Mucosa of stomach (tissue), 1 donor: ENCODE results near the gene SPOCK3.
"Not testable (repeated sequence)": the region's sequence is repeated elsewhere in the genome, so short reads cannot be mapped to it uniquely, and the experiment has no call there.

ENCODE experiments used
- H3K27me3 ChIP-seq: one replicate; pipeline ENCODE4 v1.7.0; 2013; ENCODE audit warnings: mild to moderate bottlenecking, low read length; ENCODE audit not compliant: control insufficient read depth, insufficient read depth
- H3K36me3 ChIP-seq: one replicate; pipeline ENCODE4 v1.7.0; 2013; ENCODE audit warnings: low read length; ENCODE audit not compliant: control insufficient read depth, insufficient read depth
- H3K4me1 ChIP-seq: one replicate; pipeline ENCODE4 v1.7.0; 2013; ENCODE audit warnings: mild to moderate bottlenecking, low read length; ENCODE audit not compliant: control insufficient read depth, insufficient read depth
- H3K4me3 ChIP-seq: one replicate; pipeline ENCODE4 v1.7.0; 2013; ENCODE audit warnings: low read length
- H3K9ac ChIP-seq: one replicate; pipeline ENCODE4 v1.7.0; 2013; ENCODE audit warnings: mild to moderate bottlenecking, low read length, moderate library complexity
- H3K9me3 ChIP-seq: one replicate; pipeline ENCODE4 v1.7.0; 2013; ENCODE audit warnings: mild to moderate bottlenecking, low read length, moderate library complexity; ENCODE audit not compliant: control insufficient read depth
- donor health status: Pancreatic carcinoma.

SPOCK3 gene

GRCh38 chr4:167234316-167234881, at the start of gene SPOCK3:
TSS of gene SPOCK3 (minus strand) at chr4:167234494.
- Histone ChIP-seq H3K4me3 (no peak within 1 kb of the TSS), H3K9ac (no peak within 1 kb of the TSS), H3K27me3 (peaks cover 42% of the 10 kb centered on the region), H3K36me3 (no peaks in the 10 kb centered on the region), H3K4me1 (peaks cover 8% of the 10 kb centered on the region), H3K9me3 (no peaks in the 10 kb centered on the region)

GRCh38 chr4:167282171-167282864, 48.0 kb upstream of the SPOCK3 start:
- H3K36me3 ChIP-seq, result no peaks in the 10 kb centered on the region
- no peaks in the 10 kb centered on the region for H3K4me1 ChIP-seq
- H3K9ac ChIP-seq, result no peak overlapping the region
- no peaks in the 10 kb centered on the region for H3K9me3 ChIP-seq
- no peaks in the 10 kb centered on the region for H3K27me3 ChIP-seq
- no peak overlapping the region for H3K4me3 ChIP-seq

GRCh38 chr4:167281545-167281944, 47.3 kb upstream of the SPOCK3 start:
- not testable (repeated sequence) for H3K36me3 ChIP-seq, H3K27me3 ChIP-seq, H3K9me3 ChIP-seq, H3K4me1 ChIP-seq, H3K4me3 ChIP-seq, H3K9ac ChIP-seq

GRCh38 chr4:167274351-167274750, 40.1 kb upstream of the SPOCK3 start:
- no peaks in the 10 kb centered on the region for H3K36me3 ChIP-seq
- no peak overlapping the region for H3K4me3 ChIP-seq
- no peaks in the 10 kb centered on the region for H3K9me3 ChIP-seq
- H3K4me1 ChIP-seq, result no peaks in the 10 kb centered on the region
- H3K27me3 ChIP-seq, result no peaks in the 10 kb centered on the region
- no peak overlapping the region for H3K9ac ChIP-seq

- Histone ChIP-seq H3K27me3 (no peaks in the 10 kb centered on the region), H3K9ac (no peak overlapping the region), H3K4me3 (no peak overlapping the region), H3K4me1 (no peaks in the 10 kb centered on the region), H3K9me3 (no peaks in the 10 kb centered on the region), H3K36me3 (no peaks in the 10 kb centered on the region)
These were observed 30.9 kb upstream of the SPOCK3 start for GRCh38 chr4:167265231-167265630.

GRCh38 chr4:167248271-167248670, 14.0 kb upstream of the SPOCK3 start:
- H3K9me3 ChIP-seq, result no peaks in the 10 kb centered on the region
- no peak overlapping the region for H3K9ac ChIP-seq
- no peaks in the 10 kb centered on the region for H3K27me3 ChIP-seq
- H3K4me3 ChIP-seq, result no peak overlapping the region
- H3K36me3 ChIP-seq, result no peaks in the 10 kb centered on the region
- no peaks in the 10 kb centered on the region for H3K4me1 ChIP-seq

- peaks cover 17% of the 10 kb centered on the region for H3K27me3 ChIP-seq
- no peak overlapping the region for H3K9ac ChIP-seq
- H3K4me1 ChIP-seq, result peaks cover 3% of the 10 kb centered on the region
- no peak overlapping the region for H3K4me3 ChIP-seq
- H3K36me3 ChIP-seq, result no peaks in the 10 kb centered on the region
- no peaks in the 10 kb centered on the region for H3K9me3 ChIP-seq
These were observed 5.3 kb upstream of the SPOCK3 start for GRCh38 chr4:167239627-167240026.

- Histone ChIP-seq H3K4me3 (no peak overlapping the region), H3K9me3 (no peaks in the 10 kb centered on the region), H3K9ac (no peak overlapping the region), H3K27me3 (peaks cover 31% of the 10 kb centered on the region), H3K4me1 (peaks cover 8% of the 10 kb centered on the region), H3K36me3 (no peaks in the 10 kb centered on the region)
These were observed 3.9 kb upstream of the SPOCK3 start for GRCh38 chr4:167238226-167238625.

GRCh38 chr4:167233685-167234315, 494 bp downstream of the SPOCK3 start:
- Histone ChIP-seq H3K36me3 (no peaks in the 10 kb centered on the region), H3K4me3 (no peak overlapping the region), H3K27me3 (peaks cover 42% of the 10 kb centered on the region), H3K9me3 (no peaks in the 10 kb centered on the region), H3K4me1 (peaks cover 8% of the 10 kb centered on the region), H3K9ac (no peak overlapping the region)

GRCh38 chr4:167232805-167233684, 1.2 kb downstream of the SPOCK3 start:
- Histone ChIP-seq H3K4me3 (no peak overlapping the region), H3K9ac (no peak overlapping the region), H3K36me3 (no peaks in the 10 kb centered on the region), H3K27me3 (peaks cover 42% of the 10 kb centered on the region), H3K4me1 (peaks cover 8% of the 10 kb centered on the region), H3K9me3 (no peaks in the 10 kb centered on the region)

- no peak overlapping the region for H3K4me3 ChIP-seq
- no peaks in the 10 kb centered on the region for H3K36me3 ChIP-seq
- H3K9me3 ChIP-seq, result no peaks in the 10 kb centered on the region
- no peak overlapping the region for H3K9ac ChIP-seq
- H3K27me3 ChIP-seq, result peaks cover 34% of the 10 kb centered on the region
- H3K4me1 ChIP-seq, result peaks cover 8% of the 10 kb centered on the region
These were observed 3.5 kb downstream of the SPOCK3 start for GRCh38 chr4:167230744-167231143.

GRCh38 chr4:167222099-167222498, 12.2 kb downstream of the SPOCK3 start:
- H3K9me3 ChIP-seq, result no peaks in the 10 kb centered on the region
- H3K36me3 ChIP-seq, result no peaks in the 10 kb centered on the region
- no peaks in the 10 kb centered on the region for H3K4me1 ChIP-seq
- no peak overlapping the region for H3K9ac ChIP-seq
- no peak overlapping the region for H3K4me3 ChIP-seq
- H3K27me3 ChIP-seq, result no peaks in the 10 kb centered on the region
